ENCODE data around the gene RAD51B. TPM values are rescaled to one million over a fixed set of nuclear protein-coding genes. Genes with fewer than 3 reads are reported as not detected.

The RAD51B gene
- total and polyA plus RNA-seq, 4 donors, result 2.5 to 95.0 (median 9.6) TPM

- ATAC-seq (ENCODE audit: insufficient read depth, low FRiP score) (no peak), DNase-seq (no peak)
- WGBS, 2 donors, result 97 to 98% methylated on average over 4 of the region's 4 CpGs
Measured at GRCh38 chr14:68556253-68556652, 736.7 kb downstream of the RAD51B start.

DNA sequence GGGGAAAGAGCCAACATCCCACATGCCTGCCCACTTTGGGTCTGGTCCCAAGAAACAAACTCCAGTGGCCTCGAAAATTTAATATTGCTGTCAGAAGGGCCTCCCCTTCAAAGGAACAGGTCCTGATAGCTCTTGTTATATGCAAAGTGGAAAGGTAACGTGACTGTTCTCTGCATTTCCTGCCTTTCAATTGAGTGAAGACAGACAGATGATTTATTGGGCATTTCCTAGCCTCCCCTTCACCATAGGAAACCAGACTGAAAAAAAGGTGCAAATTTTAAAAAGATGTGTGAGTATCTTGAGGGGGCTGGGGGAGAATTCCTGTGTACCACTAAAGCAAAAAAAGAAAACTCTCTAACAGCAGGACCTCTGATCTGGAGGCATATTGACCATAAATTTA lies 738.1 kb downstream of the RAD51B start:
- 47 to 52% methylated on average over 2 of the region's 2 CpGs for WGBS, 2 donors
- Histone ChIP-seq H3K4me1 (ENCODE audit: control insufficient read depth in 5 of 5, insufficient read depth in 5 of 5, low read length in 5 of 5) (peaks cover 0 to 21% (median 5%) of the 10 kb centered on the region in 5 donors), H3K9ac (ENCODE audit: insufficient read depth in 1 of 2, low read length in 2 of 2) (no peak overlapping the region), H3K36me3 (ENCODE audit: control insufficient read depth in 4 of 4, insufficient read depth in 4 of 4, low read length in 4 of 4) (no peaks in the 10 kb centered on the region), H3K27me3 (ENCODE audit: control insufficient read depth in 3 of 3, insufficient read depth in 3 of 3, low read length in 2 of 3) (no peaks in the 10 kb centered on the region), H3K9me3 (ENCODE audit: control insufficient read depth in 4 of 4, insufficient read depth in 3 of 4, low read length in 3 of 4) (no peaks in the 10 kb centered on the region), H3K27ac (ENCODE audit: low read depth in 1 of 2, low read length in 1 of 2) (no peak overlapping the region), H3K4me3 (no peak overlapping the region)
- DNase-seq, result no peak
- ATAC-seq (ENCODE audit: insufficient read depth, low FRiP score), result no peak
- no peak for TF ChIP-seq CTCF (IDR thresholded peaks at IDR 0.05; ENCODE audit: control extremely low read depth, extremely low read depth)

More at GRCh38 chr14:68556253-68556652, 736.7 kb downstream of the RAD51B start:
- no peak overlapping the region for H3K4me3 ChIP-seq
- H3K27ac ChIP-seq (ENCODE audit: low read depth in 1 of 2, low read length in 1 of 2), result no peak overlapping the region
- no peaks in the 10 kb centered on the region for H3K27me3 ChIP-seq (ENCODE audit: control insufficient read depth in 3 of 3, insufficient read depth in 3 of 3, low read length in 2 of 3)
- no peaks in the 10 kb centered on the region for H3K36me3 ChIP-seq (ENCODE audit: control insufficient read depth in 4 of 4, insufficient read depth in 4 of 4, low read length in 4 of 4)
- H3K9me3 ChIP-seq (ENCODE audit: control insufficient read depth in 4 of 4, insufficient read depth in 3 of 4, low read length in 3 of 4), result no peaks in the 10 kb centered on the region
- no peak overlapping the region for H3K9ac ChIP-seq (ENCODE audit: insufficient read depth in 1 of 2, low read length in 2 of 2)
- peaks cover under 1 to 15% (median 5%) of the 10 kb centered on the region in 5 donors for H3K4me1 ChIP-seq (ENCODE audit: control insufficient read depth in 5 of 5, insufficient read depth in 5 of 5, low read length in 5 of 5)
- TF ChIP-seq CTCF (IDR thresholded peaks at IDR 0.05; ENCODE audit: control extremely low read depth, extremely low read depth), result no peak

DNA sequence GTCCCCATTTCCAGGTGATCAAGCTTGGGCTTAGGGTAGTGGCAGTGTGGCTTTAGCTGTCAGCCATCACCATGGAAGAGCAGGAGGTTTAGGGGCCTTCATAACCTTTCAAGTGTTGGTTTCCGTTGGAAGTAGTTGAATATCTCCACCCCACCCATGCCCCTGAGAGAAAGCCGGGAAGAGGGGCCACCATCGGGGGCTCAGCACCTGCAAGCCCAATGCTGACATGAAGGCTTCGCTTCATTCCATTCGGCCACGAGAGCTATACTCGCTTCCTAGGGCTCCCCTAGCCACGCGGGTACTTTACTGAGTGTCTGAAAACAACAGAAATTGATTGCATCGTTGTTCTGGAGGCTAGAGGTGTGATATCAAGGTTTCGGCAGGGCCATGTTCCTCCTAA lies 738.5 kb downstream of the RAD51B start:
- Histone ChIP-seq H3K9me3 (ENCODE audit: control insufficient read depth in 4 of 4, insufficient read depth in 3 of 4, low read length in 3 of 4) (no peaks in the 10 kb centered on the region), H3K27me3 (ENCODE audit: control insufficient read depth in 3 of 3, insufficient read depth in 3 of 3, low read length in 2 of 3) (no peaks in the 10 kb centered on the region), H3K4me1 (ENCODE audit: control insufficient read depth in 5 of 5, insufficient read depth in 5 of 5, low read length in 5 of 5) (peaks cover 3 to 24% (median 7%) of the 10 kb centered on the region in 5 donors), H3K4me3 (no peak overlapping the region), H3K36me3 (ENCODE audit: control insufficient read depth in 4 of 4, insufficient read depth in 4 of 4, low read length in 4 of 4) (no peaks in the 10 kb centered on the region), H3K9ac (ENCODE audit: insufficient read depth in 1 of 2, low read length in 2 of 2) (no peak overlapping the region), H3K27ac (ENCODE audit: low read depth in 1 of 2, low read length in 1 of 2) (no peak overlapping the region)
- WGBS, 2 donors, result 79 to 93% methylated on average over 11 of the region's 11 CpGs
- no peak for TF ChIP-seq CTCF (IDR thresholded peaks at IDR 0.05; ENCODE audit: control extremely low read depth, extremely low read depth)
- DNase-seq (no peak), ATAC-seq (ENCODE audit: insufficient read depth, low FRiP score) (no peak)

GRCh38 chr14:68559949-68560348 lies 740.4 kb downstream of the RAD51B start:
- Histone ChIP-seq H3K4me3 (no peak overlapping the region), H3K27ac (ENCODE audit: low read depth in 1 of 2, low read length in 1 of 2) (no peak overlapping the region), H3K27me3 (ENCODE audit: control insufficient read depth in 3 of 3, insufficient read depth in 3 of 3, low read length in 2 of 3) (no peaks in the 10 kb centered on the region), H3K4me1 (ENCODE audit: control insufficient read depth in 5 of 5, insufficient read depth in 5 of 5, low read length in 5 of 5) (peaks cover 0 to 33% (median 20%) of the 10 kb centered on the region in 5 donors), H3K9me3 (ENCODE audit: control insufficient read depth in 4 of 4, insufficient read depth in 3 of 4, low read length in 3 of 4) (no peaks in the 10 kb centered on the region), H3K9ac (ENCODE audit: insufficient read depth in 1 of 2, low read length in 2 of 2) (no peak overlapping the region), H3K36me3 (ENCODE audit: control insufficient read depth in 4 of 4, insufficient read depth in 4 of 4, low read length in 4 of 4) (no peaks in the 10 kb centered on the region)
- ATAC-seq (ENCODE audit: insufficient read depth, low FRiP score), result no peak
- 91 to 96% methylated on average over 5 of the region's 5 CpGs for WGBS, 2 donors
- no peak for TF ChIP-seq CTCF (IDR thresholded peaks at IDR 0.05; ENCODE audit: control extremely low read depth, extremely low read depth)
- DNase-seq, result no peak
